Suprapubic skin (tissue), 4 donors: Measurements from ENCODE around the gene KCNA2.

Experiments used
- CTCF ChIP-seq, 2 donors: fragments of 200-600 bp in 1 of 2; fragments of 450-650 bp in 1 of 2; sonication (generic) in 1 of 2; IDR thresholded peaks; one replicate each; pipeline ENCODE4 v1.5.1; 2016 to 2019; ENCODE audit warnings: antibody characterized with exemption in 2 of 2, mild to moderate bottlenecking in 1 of 2, moderate library complexity in 1 of 2
- EP300 ChIP-seq: sonication (generic); formaldehyde crosslinking; IDR thresholded peaks from one replicate; pipeline ENCODE4 v1.6.1; 2017; ENCODE audit warnings: antibody characterized with exemption
- POLR2A ChIP-seq, 2 donors: fragments of 450-650 bp; IDR thresholded peaks; one replicate each; pipeline ENCODE4 v1.6.1; 2017; ENCODE audit warnings: antibody characterized with exemption in 2 of 2, mild to moderate bottlenecking in 2 of 2, moderate library complexity in 2 of 2
- POLR2AphosphoS5 ChIP-seq, 3 donors: sonication (generic); formaldehyde crosslinking; IDR thresholded peaks; one replicate each; pipeline ENCODE4 v1.6.1; 2017; ENCODE audit warnings: antibody characterized with exemption in 3 of 3

- no peak for TF ChIP-seq POLR2AphosphoS5 (IDR thresholded peaks at IDR 0.05)
- peak; percentile 78 to 96 for TF ChIP-seq CTCF (IDR thresholded peaks at IDR 0.05)
- no peak for TF ChIP-seq POLR2A (IDR thresholded peaks at IDR 0.05)
- no peak for TF ChIP-seq EP300
These were observed 13.5 kb upstream of the KCNA2 start for GRCh38 chr1:110619412-110620249.
